Esophagus squamous epithelium (tissue), 5 donors: Measurements from ENCODE around the gene SLC27A6. TPM values are rescaled to one million over a fixed set of nuclear protein-coding genes. Genes with fewer than 3 reads are reported as not detected.

Source experiments
- DNase-seq: peaks from one replicate; lab custom pipeline; 2025; lab: John Stamatoyannopoulos, UW
- H3K27ac ChIP-seq, 4 donors: fragments of 200-600 bp; sonication (generic); one replicate each; pipeline ENCODE4 v1.5.1; 2016 to 2019; ENCODE audit warnings: mild to moderate bottlenecking in 1 of 4
- H3K27me3 ChIP-seq, 4 donors: fragments of 200-600 bp; sonication (generic); 1 replicate in 3 of 4; 2 replicates in 1 of 4; pipeline versions ENCODE4 v1.5.1 to v1.6.0; 2017 to 2021; ENCODE audit warnings: antibody characterized with exemption in 1 of 4
- H3K36me3 ChIP-seq, 3 donors: fragments of 200-600 bp; sonication (generic); one replicate each; pipeline ENCODE4 v1.5.1; 2016 to 2019
- H3K4me1 ChIP-seq, 3 donors: fragments of 200-600 bp; sonication (generic); one replicate each; pipeline ENCODE4 v1.5.1; 2017 to 2019
- H3K4me3 ChIP-seq, 4 donors: fragments of 200-600 bp; sonication (generic); 1 replicate in 3 of 4; 2 replicates in 1 of 4; pipeline ENCODE4 v1.5.1; 2016 to 2019; ENCODE audit warnings: mild to moderate bottlenecking in 2 of 4, moderate library complexity in 1 of 4
- H3K9me3 ChIP-seq, 3 donors: fragments of 200-600 bp; sonication (generic); one replicate each; pipeline ENCODE4 v1.5.1; 2016 to 2019
- CTCF ChIP-seq, 6 experiments: fragments of 450-650 bp in 4 of 6; fragments of 200-600 bp in 2 of 6; sonication (generic) in 2 of 6; IDR thresholded peaks; one replicate each; pipeline ENCODE4 v1.5.1; 2016 to 2019; ENCODE audit warnings: antibody characterized with exemption in 6 of 6, mild to moderate bottlenecking in 4 of 6, moderate library complexity in 4 of 6
- POLR2A ChIP-seq, 4 donors: fragments of 450-650 bp; IDR thresholded peaks; one replicate each; pipeline ENCODE4 v1.6.1; 2017; ENCODE audit warnings: antibody characterized with exemption in 4 of 4, mild to moderate bottlenecking in 4 of 4, moderate library complexity in 3 of 4
- WGBS, 2 donors: methylation state at CpG; one replicate each; pipeline ENCODE4 v1.1.5; 2018; 5-methylcytosine and 5-hydroxymethylcytosine counted together
- intact Hi-C: fragments of 100-400 bp; cut with DNase I; formaldehyde crosslinking; loops from one replicate; pipeline ENCODE4 v1.15.0; 2022
- total RNA-seq, 4 donors: library from RNA; depleted of rRNA; stranded (reverse); fragments of >200 nt; gene quantifications; one replicate each; pipeline ENCODE4 v1.1.0, GENCODE V29; 2016
- donor health status: DM: yes; HTN: yes; CAD: no.

Gene SLC27A6
- total RNA-seq, 4 donors from 2014 or later, result 1.3 to 8.0 (median 4.7) TPM

- DNase-seq, result no peak
- Histone ChIP-seq H3K27ac (no peak overlapping the region), H3K4me3 (no peak overlapping the region), H3K4me1 (no peaks in the 10 kb centered on the region), H3K9me3 (no peaks in the 10 kb centered on the region), H3K27me3 (no peaks in the 10 kb centered on the region), H3K36me3 (no peaks in the 10 kb centered on the region)
- intact Hi-C loops, result no loop called here
- 85% methylated on average over 3 of the region's 3 CpGs; no CpG with 5 or more reads in 1 of the 2 donors for WGBS, 2 donors
- TF ChIP-seq POLR2A (IDR thresholded peaks at IDR 0.05) (no peak), CTCF (IDR thresholded peaks at IDR 0.05) (no peak)
Measured at GRCh38 chr5:129057329-129057728, 92.0 kb downstream of the SLC27A6 start.

- Histone ChIP-seq H3K27ac (no peak overlapping the region), H3K27me3 (no peaks in the 10 kb centered on the region), H3K4me3 (no peak overlapping the region), H3K36me3 (no peaks in the 10 kb centered on the region), H3K9me3 (no peaks in the 10 kb centered on the region), H3K4me1 (peaks cover 0 to 14% (median 0%) of the 10 kb centered on the region in 3 donors)
- 62 to 74% methylated on average over 2 of the region's 2 CpGs for WGBS, 2 donors
- intact Hi-C loops, result no loop called here
- no peak for TF ChIP-seq POLR2A (IDR thresholded peaks at IDR 0.05)
- no peak for TF ChIP-seq CTCF (IDR thresholded peaks at IDR 0.05)
- DNase-seq, result no peak
Measured at GRCh38 chr5:129061849-129062248, 96.6 kb downstream of the SLC27A6 start.

GRCh38 chr5:129063483-129064113, 98.3 kb downstream of the SLC27A6 start:
- Histone ChIP-seq H3K4me1 (peaks cover 0 to 14% (median 0%) of the 10 kb centered on the region in 3 donors), H3K4me3 (no peak overlapping the region), H3K9me3 (no peaks in the 10 kb centered on the region), H3K36me3 (no peaks in the 10 kb centered on the region), H3K27ac (peak overlapping the region in 1 of 4 donors; percentile 14), H3K27me3 (no peaks in the 10 kb centered on the region)
- WGBS, 2 donors, result 6 to 28% methylated on average over 1 of the region's 1 CpG
- intact Hi-C loops, result no loop called here
- no peak for DNase-seq
- TF ChIP-seq POLR2A (IDR thresholded peaks at IDR 0.05) (no peak), CTCF (IDR thresholded peaks at IDR 0.05) (no peak)

GRCh38 chr5:129065721-129066120, 100.4 kb downstream of the SLC27A6 start:
- no peaks in the 10 kb centered on the region for H3K27me3 ChIP-seq
- TF ChIP-seq CTCF (IDR thresholded peaks at IDR 0.05), result no peak
- TF ChIP-seq POLR2A (IDR thresholded peaks at IDR 0.05), result no peak
- H3K27ac ChIP-seq, result no peak overlapping the region
- intact Hi-C loops, result no loop called here
- H3K9me3 ChIP-seq, result no peaks in the 10 kb centered on the region
- no peak overlapping the region for H3K4me3 ChIP-seq
- no peaks in the 10 kb centered on the region for H3K36me3 ChIP-seq
- no peak for DNase-seq
- peaks cover 0 to 14% (median 0%) of the 10 kb centered on the region in 3 donors for H3K4me1 ChIP-seq
- WGBS, 2 donors, result 78 to 91% methylated on average over 2 of the region's 2 CpGs

GRCh38 chr5:129067745-129068144, 102.5 kb downstream of the SLC27A6 start:
- Histone ChIP-seq H3K27me3 (no peaks in the 10 kb centered on the region), H3K9me3 (no peaks in the 10 kb centered on the region), H3K27ac (no peak overlapping the region), H3K36me3 (no peaks in the 10 kb centered on the region), H3K4me3 (no peak overlapping the region), H3K4me1 (peaks cover 0 to 14% (median 0%) of the 10 kb centered on the region in 3 donors)
- intact Hi-C loops, result no loop called here
- no peak for DNase-seq
- TF ChIP-seq CTCF (IDR thresholded peaks at IDR 0.05) (no peak), POLR2A (IDR thresholded peaks at IDR 0.05) (no peak)
